A172 (cell line): ENCODE measurements around the gene FPGS. TPM values are rescaled to one million over a fixed set of nuclear protein-coding genes. Genes with fewer than 3 reads are reported as not detected.
"Not testable (repeated sequence)": the region's sequence is repeated elsewhere in the genome, so short reads cannot be mapped to it uniquely, and the experiment has no call there.

Experiments
- DNase-seq: peaks from one replicate; pipeline ENCODE4 v3.0.0-alpha.2; 2015; ENCODE audit warnings: low spot score
- total RNA-seq: library from RNA; depleted of rRNA; stranded (reverse); fragments of >200 nt; shearing (Covaris generic); gene quantifications from 2 replicates; pipeline ENCODE4 v1.2.3, GENCODE V29; 2014

FPGS gene
- total RNA-seq, 1 experiment from 2014 or later: 146 TPM

DNA sequence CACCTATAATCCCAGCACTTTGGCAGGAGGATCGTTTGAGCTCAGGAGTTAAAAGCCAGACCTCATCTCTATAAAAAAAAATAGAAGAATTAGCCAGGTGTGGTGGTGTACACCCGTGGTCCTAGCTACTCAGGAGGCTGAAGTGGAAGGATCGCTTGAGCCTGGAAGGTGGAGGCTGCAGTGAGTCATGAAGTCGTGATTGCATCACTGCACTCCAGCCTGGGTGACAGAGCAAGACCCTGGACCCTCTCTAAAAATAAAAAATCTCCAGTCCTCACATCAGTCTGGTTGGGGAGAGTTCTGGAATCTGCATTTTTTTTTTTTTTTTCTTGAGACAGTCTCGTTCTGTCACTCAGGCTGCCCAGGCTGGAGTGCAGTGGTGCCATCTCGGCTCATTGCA lies 9.3 kb downstream of the FPGS start:
- DNase-seq: no peak

DNA sequence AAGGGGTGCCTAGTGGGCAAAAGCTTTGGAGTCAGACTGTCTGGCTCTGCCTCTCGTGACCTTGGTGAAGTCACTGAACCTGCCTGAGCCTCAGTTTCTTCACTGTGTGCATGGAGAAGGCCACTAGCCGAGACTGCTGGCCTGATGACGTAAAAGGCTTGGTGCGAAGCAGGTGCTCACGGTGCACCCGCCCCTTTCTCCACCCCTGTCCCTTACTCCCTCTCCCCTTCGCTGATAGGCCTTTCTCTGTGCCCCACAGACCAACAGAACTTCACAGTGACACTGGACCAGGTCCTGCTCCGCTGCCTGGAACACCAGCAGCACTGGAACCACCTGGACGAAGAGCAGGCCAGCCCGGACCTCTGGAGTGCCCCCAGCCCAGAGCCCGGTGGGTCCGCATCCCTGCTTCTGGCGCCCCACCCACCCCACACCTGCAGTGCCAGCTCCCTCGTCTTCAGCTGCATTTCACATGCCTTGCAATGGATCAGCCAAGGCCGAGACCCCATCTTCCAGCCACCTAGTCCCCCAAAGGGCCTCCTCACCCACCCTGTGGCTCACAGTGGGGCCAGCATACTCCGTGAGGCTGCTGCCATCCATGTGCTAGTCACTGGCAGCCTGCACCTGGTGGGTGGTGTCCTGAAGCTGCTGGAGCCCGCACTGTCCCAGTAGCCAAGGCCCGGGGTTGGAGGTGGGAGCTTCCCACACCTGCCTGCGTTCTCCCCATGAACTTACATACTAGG lies 10.4 kb downstream of the FPGS start:
- no peak for DNase-seq

DNA sequence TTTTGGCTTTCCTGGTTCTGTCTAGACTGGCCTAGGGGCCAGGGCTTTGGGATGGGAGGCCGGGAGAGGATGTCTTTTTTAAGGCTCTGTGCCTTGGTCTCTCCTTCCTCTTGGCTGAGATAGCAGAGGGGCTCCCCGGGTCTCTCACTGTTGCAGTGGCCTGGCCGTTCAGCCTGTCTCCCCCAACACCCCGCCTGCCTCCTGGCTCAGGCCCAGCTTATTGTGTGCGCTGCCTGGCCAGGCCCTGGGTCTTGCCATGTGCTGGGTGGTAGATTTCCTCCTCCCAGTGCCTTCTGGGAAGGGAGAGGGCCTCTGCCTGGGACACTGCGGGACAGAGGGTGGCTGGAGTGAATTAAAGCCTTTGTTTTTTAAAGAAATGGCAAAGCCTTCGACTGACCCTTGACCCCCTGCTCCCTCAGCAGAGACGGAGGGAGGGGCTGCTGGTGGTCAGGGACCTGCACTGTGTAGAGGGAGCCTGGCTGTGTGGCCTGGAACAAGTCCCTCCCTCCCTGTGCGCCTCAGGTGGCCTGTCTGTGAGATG lies 11.1 kb downstream of the FPGS start:
- DNase-seq: no peak

DNA sequence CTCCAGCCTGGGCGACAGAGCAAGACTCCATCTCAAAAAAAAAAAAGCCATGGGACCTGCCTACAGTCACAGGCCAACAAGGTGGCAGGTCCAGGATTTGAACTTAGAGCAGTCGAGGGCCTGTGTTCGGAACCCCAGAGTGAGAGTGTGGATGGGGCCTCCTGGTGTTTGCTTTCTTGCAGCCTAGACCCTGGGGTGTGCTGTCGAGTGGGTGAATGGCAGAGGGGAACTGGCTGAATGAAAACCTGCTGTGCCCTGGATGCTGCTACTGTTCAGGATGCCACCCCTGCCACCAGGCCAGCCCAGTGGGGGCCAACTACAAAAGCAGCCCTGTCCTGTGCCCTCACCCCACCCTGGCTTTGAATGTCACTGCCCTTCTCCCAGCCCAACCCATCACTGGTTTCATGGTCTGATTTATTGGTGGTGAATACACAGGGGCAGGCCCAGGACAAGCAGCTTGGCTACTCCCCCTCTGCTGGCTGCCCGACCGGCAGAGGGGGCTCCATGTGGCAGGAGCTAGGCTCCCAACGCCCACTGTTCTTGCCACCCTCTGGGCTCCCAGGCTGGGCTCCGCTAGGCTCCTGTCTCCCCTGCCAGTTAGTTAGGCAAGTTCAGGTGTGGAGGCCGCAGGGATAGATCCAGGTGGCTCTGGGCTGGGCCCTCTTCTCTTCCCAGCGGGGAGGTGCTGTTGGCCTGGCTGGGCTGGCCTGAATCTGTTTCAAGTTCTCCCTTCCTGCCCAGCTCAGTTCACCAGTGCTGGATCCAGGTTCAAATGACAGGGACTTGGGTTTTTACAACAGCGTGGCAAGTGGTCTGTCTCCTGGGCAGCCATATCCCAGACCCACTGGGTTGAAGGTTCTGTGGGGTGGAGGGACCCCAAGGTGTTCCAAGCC lies 12.2 kb downstream of the FPGS start:
- DNase-seq: no peak

DNA sequence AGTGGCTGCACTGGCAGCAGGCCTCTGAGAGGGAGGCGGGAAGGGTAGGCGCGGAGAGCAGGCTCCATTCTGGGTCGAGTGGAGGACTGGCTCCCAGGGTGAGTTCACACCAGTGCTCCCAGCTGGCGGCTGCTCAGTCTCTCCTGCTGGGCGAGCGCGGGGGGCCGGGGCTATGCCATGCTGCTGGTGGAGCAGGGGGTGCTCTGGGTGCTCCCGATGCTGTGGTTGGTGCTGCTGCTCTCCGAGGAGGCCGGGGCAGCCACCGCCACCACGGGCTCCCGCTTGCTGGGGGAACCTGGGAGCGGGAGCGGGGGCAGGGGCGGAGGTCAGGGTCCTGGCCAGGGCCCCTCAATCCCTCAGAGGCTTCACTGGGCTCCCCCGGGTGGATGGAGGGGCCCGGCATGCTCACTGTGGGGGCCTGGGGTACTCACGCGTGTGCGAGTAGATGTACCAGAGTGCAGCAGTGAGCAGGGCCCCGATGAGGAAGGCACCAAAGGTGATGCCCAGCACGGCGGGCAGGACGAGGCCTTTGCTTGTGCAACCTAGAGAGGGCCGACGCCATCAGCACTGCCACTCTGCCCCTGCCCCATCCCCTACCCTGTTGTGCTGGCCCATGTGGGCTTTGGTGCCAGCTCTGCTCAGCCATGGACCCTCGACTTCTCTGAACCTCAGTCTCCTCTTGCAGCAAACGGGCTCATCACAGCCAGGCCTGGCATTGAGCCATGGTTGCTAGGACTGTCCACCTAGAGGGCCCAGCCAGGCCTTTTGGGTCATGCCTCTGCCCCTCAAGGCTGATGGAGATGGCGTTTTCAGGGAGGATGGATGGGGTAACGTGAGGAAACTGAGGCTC lies 13.1 kb downstream of the FPGS start:
- no peak for DNase-seq

DNA sequence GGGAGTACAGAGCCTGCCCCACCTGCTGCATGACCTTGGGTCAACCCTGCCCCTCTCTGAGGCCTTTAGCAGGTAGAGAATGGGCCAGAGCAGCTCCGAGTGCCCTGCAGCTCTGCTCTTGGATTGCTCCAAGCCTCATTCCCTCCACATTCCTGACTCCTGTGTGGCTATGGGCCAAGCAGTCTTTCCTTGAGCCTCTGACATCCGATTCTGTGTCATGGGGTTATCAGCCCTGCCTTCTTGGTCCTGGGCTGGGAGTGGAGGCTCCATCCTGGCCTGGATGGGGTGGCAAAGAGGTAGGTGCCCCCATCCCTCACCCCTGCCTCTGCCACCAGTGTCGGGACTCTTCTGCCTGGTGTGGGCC lies 13.7 kb downstream of the FPGS start:
- DNase-seq: no peak

DNA sequence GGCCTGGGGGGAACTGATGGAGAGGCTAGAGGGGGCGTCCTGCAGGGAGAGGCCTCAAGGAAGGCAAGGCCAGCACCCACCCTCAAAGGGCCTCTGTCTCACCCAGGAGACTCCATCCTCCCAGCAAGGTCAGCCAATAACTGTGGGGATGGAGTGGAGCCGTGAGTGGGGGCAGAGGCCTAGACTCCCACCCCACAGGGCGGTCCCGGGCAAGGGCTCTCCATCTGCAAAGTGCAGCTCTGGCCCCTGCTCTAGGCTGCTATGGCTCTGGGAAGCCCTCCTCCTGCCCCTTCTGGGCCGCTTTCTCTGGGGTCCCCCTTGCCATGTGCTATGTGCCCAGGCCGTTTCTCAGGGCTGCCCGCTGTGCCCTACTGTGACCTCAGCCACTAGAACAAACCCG lies 14.0 kb downstream of the FPGS start:
- DNase-seq: no peak

DNA sequence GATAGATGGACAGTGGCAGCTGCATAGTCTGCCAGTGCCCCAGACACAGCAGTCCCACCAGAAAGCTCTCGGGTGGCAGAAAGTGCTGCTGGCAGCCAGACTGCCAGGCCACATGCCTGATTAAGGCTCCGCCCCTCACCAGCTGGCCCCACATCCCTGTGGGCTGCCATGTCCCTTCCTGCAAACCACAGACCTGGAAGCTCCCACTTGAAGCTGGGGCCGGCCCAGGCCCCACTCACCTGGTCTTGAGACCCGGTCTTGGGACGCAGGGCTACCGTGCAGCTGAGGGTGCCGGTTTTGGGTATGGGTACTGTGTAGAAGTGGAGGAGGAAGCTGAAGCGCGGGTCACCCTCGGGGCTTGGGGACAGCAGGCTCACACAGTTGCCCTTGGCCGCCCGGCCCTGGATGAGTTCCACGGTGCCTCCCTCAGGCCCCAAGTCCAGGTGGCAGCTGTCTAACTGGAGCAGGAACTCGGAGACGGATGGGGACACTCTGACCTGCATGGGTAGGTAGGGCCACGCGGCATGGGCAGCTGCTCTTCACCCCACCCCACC lies 15.3 kb downstream of the FPGS start:
- DNase-seq: no peak

DNA sequence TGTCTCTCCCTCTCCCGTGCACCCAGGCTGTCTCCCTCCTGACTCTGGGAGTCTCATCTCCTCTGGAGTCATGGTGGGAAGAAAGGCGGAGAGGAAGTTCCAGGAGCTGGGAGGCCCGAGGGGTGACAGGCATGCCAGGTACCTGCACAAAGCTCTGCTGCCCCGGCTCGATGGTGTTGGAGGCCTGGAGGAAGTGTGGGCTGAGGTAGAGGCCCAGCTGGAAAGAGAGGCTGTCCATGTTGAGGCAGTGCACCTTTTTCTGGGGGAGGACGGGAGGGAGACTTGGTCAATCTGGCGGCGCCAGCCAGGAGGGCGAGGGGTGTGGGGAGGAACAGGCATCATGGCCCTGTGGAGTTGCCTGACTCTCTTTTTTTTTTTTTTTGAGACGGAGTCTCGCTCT lies 15.9 kb downstream of the FPGS start:
- DNase-seq: no peak

DNA sequence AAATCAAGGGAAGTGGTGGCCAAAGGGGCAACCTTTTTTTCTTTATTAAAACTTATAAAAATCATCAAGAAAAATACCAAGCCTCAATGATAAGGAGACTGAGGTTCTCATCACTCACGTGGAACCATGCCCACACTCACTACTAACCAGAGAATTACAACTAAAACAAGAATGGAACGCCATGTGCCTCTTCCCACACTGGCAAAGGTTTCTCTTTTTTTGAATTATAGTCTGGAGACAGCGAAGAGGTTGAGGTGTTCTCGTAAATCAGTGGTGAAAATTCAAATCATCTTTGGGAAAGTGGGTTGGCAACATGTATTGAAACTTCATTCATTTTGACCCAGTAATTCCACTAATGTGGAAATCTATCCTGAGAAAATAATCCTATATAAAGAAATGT lies 19.4 kb downstream of the FPGS start:
- DNase-seq: no peak

DNA sequence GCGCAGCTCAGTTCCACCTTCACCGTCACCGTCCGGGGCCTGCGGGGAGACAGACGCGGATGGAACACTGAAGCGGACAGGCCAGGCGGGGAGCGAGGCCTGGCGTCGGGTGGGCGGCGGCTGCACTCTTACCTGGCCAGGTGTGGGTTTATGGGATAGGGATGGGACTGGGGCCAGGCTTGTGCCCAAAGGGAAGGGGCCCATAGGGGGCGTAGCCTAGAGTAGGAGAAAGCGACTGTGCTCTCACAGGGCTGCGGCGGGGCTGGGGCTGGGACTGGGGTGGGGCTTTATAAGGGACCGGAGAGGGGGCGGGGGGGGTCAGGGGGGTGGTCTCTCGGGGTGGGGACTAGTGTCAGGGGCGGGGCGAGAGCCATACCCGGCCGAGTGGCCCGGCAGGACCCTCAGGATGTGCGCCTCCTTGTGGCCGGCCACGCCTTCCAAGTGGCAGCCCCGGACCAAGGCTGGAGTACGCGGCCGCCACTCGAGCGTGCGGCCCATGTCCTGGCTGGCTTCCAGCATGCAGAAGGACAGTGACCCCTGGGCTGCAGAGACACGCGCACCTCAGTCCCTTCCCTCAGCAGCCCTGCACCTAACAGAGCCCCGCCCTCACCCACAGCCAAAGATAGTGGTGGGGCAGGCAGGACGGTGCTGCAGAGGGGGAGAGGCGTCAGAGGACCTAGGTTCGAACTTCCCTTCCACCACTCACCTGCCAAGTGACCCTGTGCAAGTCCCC lies 22.8 kb downstream of the FPGS start:
- no peak for DNase-seq

DNA sequence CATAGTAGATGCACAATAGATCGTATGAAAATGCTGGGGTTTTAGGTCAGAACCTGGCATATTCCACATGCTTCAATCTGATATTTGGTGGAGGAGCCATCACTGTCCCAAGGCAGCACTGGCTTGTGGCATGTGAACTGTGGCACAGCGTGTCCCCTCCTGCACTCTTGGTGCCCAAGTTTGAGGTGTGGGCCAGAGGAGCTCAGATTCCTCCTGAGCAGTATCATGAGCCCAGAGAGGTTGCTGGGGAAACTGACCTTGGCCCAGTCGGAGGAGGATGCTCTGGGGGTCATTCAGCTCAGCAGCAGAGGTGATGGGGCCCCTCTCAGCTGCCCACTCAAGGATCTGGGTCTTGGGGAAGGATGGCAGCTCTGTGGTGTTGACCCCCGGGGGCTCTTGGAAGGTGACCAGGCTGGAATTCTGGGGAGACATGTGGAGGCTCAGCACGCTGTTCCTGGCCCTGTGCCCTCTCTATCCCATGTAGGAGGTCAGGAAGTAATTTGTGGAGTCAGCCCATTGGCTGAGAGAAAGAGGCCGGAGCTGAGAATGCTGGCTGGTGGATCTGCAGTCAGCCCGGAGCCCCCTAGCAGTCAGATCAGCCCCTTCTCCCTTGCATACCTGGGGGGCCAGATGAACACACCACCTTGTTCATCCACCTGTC lies 23.7 kb downstream of the FPGS start:
- no peak for DNase-seq

DNA sequence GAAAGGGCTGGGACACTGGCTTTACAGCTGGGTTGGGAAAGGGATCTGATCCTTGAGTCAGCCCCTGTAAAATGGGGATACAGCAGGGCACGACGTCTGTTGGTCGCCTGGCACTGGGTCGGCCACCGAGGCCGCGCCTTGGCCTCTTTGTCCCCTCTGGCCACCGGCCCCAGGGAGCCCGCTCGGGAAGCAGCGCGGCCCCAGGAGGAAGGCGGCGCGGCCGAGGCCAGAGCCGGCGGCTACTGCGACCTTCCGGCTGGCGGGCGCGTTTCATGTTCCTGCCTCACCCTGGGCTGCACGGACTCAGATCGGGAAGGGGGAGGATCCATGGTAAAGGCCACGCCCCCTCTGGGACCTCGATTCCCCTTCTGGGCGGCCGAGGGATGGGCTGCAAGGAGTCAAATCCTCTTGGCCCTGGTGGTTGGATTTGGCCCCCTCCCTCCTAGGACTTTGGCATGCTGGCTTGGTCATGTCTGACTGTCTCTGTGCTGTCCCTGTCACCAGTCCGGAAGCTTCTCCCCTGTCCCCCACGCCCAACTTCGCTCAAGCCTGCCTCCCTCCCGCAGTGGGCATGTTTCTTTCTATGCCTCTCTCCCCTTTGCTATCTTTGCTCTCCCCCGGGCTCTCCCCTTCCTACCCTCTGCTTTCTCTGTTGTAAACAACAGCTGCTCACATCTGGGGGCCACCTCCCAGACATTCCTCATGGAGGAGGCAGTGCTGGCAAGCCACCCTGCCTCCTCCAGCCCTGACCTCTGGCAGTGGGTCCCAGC lies 25.8 kb downstream of the FPGS start:
- no peak for DNase-seq

DNA sequence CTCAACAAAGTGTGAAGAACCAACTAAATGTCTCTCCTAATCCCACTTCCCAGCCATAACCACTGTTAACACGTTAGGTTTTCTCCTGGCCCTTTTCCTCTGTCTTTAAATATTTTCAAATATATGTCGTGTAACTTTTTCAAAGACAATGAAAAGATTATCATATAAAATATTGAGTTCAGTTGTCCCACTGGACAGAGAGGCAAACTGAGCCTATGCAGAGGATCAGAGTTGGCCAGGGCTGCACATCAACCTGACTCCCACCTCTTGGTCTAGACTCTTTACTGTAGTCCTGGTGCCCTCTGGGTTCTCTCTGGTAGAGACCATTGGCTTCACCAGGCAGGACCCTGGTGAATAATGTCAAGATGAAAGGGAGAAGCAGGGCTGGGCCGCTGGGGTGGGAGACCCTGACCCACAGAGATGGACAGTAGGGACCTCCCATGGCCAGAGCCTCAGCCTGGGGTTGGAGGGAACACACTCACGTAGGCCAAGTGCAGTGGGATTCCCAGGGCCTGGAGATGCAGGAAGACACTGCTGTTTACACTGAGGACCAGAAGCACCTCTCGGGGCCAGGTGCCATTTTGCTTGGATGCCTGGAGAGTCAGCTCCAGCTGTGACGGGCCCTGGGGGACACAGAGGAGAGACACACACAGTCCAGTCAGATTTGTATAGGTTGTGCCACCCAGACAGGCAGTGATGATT lies 26.7 kb downstream of the FPGS start:
- no peak for DNase-seq

DNA sequence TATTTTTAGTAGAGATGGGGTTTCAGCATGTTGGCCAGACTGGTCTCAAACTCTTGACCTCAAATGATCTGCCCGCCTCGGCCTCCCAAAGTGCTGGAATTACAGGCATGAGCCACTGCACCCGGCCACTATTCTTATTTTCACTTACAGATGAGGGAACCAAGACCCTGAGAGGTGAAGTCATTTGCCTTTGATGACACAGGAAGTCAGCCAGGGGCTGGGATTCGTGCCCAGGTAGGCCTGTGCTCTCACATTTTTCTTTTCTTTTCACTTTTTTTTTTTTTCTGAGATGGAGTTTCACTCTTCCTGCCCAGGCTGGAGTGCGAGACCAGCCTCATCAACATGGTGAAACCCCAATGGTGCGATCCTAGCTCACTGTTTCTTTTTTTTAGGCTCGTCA lies 29.6 kb downstream of the FPGS start:
- DNase-seq: no peak

DNA sequence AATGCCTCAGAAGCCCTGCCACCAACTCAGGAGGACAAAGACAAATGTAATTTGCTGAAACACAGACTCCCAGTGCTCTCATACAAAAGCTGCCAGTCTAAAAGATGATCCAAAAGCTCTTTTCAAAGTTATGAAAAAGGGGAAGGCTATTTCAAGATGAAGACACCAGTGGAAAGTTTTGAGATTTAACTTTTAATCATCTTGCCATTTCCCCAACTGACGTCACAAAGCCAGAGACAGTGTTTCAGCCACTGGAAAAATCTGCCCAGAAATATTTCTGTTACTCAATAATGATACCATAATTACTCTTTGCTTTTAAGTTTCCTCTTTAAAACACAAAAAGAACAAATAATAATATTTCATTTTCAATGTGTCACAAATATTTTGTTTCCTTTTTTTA lies 30.9 kb downstream of the FPGS start:
- no peak for DNase-seq

DNA sequence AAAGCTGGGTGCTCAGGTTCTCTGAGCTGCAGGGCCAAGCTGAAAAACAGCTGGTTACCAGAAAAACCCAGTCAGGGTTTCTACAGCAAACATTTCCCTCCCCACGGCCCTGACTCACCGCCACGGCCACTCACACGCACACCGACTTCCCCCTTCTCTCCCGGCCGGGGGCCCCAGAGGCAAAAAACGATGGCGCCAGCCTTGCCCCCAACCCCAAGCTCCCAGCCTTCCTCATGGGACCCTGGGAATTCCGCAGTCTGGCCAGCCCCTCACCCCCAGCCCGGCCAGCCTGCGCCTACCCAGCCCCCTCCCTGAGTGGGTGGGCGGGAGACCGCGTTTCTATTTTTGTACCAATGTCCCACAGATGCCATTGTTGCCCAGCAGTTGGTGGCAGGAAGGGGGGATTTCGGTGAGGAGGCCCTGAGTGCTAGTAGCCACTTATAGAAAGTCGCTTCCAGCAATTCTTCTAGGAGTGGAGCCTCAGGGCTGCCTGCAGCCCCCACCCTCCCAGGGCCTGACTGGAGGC lies 33.4 kb downstream of the FPGS start:
- no peak for DNase-seq

DNA sequence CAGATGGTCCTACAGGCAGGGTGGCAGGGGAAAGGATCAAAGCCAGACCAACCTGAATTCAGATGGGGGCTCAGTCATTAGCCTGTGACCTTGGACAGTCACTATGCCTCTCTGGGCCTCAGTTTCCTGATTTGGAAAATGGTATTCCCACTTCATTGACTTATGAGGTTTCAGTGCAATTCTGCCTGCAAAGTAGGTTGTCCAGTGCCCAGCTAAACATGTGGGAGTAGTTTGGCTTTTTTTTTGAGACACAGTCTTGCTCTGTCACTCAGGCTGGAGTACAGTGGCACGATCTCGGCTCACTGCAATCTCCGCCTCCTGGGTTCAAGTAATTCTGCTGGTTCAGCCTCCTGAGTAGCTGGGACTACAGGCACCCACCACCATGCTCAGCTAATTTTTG lies 33.9 kb downstream of the FPGS start:
- DNase-seq: not testable (repeated sequence)

DNA sequence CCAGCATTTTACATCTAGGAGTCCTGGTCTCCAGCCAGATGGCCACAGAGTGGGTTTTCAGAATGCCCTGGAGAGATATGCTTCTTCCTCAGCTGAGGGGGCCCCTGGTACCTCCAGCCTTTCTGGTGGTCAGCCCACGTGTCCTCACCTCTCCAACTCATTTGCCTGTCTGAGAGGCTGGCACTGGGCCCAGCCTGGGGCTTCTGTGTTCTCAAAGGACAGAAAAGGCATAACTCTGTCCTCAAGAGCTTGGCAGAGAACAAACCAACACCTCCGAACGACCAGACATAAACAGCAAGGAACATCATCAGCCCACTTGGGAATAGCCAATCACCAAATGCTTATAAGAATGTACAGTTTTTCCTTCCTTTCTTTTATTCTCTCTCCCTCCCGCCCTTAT lies 34.7 kb downstream of the FPGS start:
- no peak for DNase-seq
